CD14-positive monocyte (primary cell): ENCODE measurements around the gene HYAL1. TPM values are rescaled to one million over a fixed set of nuclear protein-coding genes. Genes with fewer than 3 reads are reported as not detected.

Source experiments
- DNase-seq, 3 donors: peaks; one replicate each; pipeline ENCODE4 v3.0.0-alpha.2; 2011 to 2022
- H2AFZ ChIP-seq: 2 replicates; pipeline ENCODE4 v1.6.0; 2012; ENCODE audit warnings: mild to moderate bottlenecking, low read depth, low read length, inconsistent platforms; ENCODE audit not compliant: insufficient read depth, poor library complexity, severe bottlenecking
- H3K27ac ChIP-seq, 2 donors: 1 replicate in 1 of 2; 2 replicates in 1 of 2; pipeline ENCODE4 v1.5.1; 2012 to 2013; ENCODE audit warnings: low read length in 2 of 2, control low read depth in 1 of 2, inconsistent platforms in 1 of 2, low read depth in 1 of 2, mild to moderate bottlenecking in 1 of 2
- H3K27me3 ChIP-seq, 2 donors: one replicate each; pipeline versions ENCODE4 v1.6.0 to v1.6.1; 2011 to 2013; ENCODE audit warnings: low read length in 2 of 2; ENCODE audit not compliant: control insufficient read depth in 2 of 2, insufficient read depth in 2 of 2
- H3K36me3 ChIP-seq, 2 donors: replicated peaks in 1 of 2; 1 replicate in 1 of 2; 2 replicates in 1 of 2; pipeline versions ENCODE4 v1.5.1 to v1.6.1; 2012 to 2013; ENCODE audit warnings: low read length in 2 of 2, control low read depth in 1 of 2, inconsistent platforms in 1 of 2, mild to moderate bottlenecking in 1 of 2; ENCODE audit not compliant: insufficient read depth in 2 of 2, control insufficient read depth in 1 of 2
- H3K4me1 ChIP-seq, 2 donors: 1 replicate in 1 of 2; 2 replicates in 1 of 2; pipeline versions ENCODE4 v1.5.1 to v1.6.1; 2012 to 2013; ENCODE audit warnings: low read length in 2 of 2, control low read depth in 1 of 2, inconsistent platforms in 1 of 2, mild to moderate bottlenecking in 1 of 2, moderate library complexity in 1 of 2; ENCODE audit not compliant: insufficient read depth in 2 of 2, control insufficient read depth in 1 of 2
- H3K4me2 ChIP-seq: replicated peaks from 2 replicates; pipeline ENCODE3; 2012; ENCODE audit warnings: low read length, moderate library complexity, mild to moderate bottlenecking; ENCODE audit not compliant: poor library complexity, severe bottlenecking; ENCODE audit errors: extremely low read depth
- H3K4me3 ChIP-seq, 3 experiments: fragments of 200-600 bp in 1 of 3; sonication (generic) in 1 of 3; replicated peaks in 1 of 3; 1 replicate in 2 of 3; 2 replicates in 1 of 3; pipeline ENCODE4 v1.5.1; 2011 to 2013; ENCODE audit warnings: low read length in 3 of 3, mild to moderate bottlenecking in 3 of 3, control low read depth in 2 of 3, low read depth in 2 of 3, inconsistent platforms in 1 of 3, moderate library complexity in 1 of 3
- H3K79me2 ChIP-seq: 2 replicates; pipeline ENCODE4 v1.6.0; 2012; ENCODE audit warnings: mild to moderate bottlenecking, control low read depth, inconsistent platforms, low read length, moderate library complexity; ENCODE audit not compliant: insufficient read depth
- H3K9ac ChIP-seq: 2 replicates; pipeline ENCODE4 v1.6.0; 2017; ENCODE audit warnings: low read length, mild to moderate bottlenecking; ENCODE audit not compliant: insufficient read depth, poor library complexity, severe bottlenecking
- H3K9me3 ChIP-seq, 2 donors: replicated peaks in 1 of 2; 1 replicate in 1 of 2; 2 replicates in 1 of 2; pipeline versions ENCODE4 v1.5.1 to v1.6.1; 2012 to 2013; ENCODE audit warnings: low read length in 2 of 2, control low read depth in 1 of 2; ENCODE audit not compliant: control insufficient read depth in 1 of 2, insufficient read depth in 1 of 2
- H4K20me1 ChIP-seq: 2 replicates; pipeline ENCODE4 v1.6.0; 2012; ENCODE audit warnings: mild to moderate bottlenecking, low read length, control low read depth, moderate library complexity; ENCODE audit not compliant: insufficient read depth
- H3K27ac Mint-ChIP-seq, 7 donors: one replicate each; pipeline ENCODE4 v1.8.0; 2020; ENCODE audit warnings: mild to moderate bottlenecking in 7 of 7, mixed read lengths in 7 of 7, moderate library complexity in 6 of 7, inconsistent platforms in 2 of 7
- H3K27me3 Mint-ChIP-seq, 3 donors: one replicate each; pipeline ENCODE4 v1.8.0; 2021 to 2022; ENCODE audit warnings: low read depth in 3 of 3, mild to moderate bottlenecking in 3 of 3, mixed read lengths in 3 of 3, moderate library complexity in 3 of 3, inconsistent platforms in 1 of 3
- H3K36me3 Mint-ChIP-seq, 2 donors: one replicate each; pipeline ENCODE4 v1.8.0; 2020; ENCODE audit warnings: mixed read lengths in 2 of 2, inconsistent platforms in 1 of 2, mild to moderate bottlenecking in 1 of 2
- H3K4me1 Mint-ChIP-seq: one replicate; pipeline ENCODE4 v1.8.0; 2020; ENCODE audit warnings: mild to moderate bottlenecking, mixed read lengths
- H3K4me3 Mint-ChIP-seq, 2 donors: one replicate each; pipeline ENCODE4 v1.8.0; 2020; ENCODE audit warnings: mild to moderate bottlenecking in 2 of 2, mixed read lengths in 2 of 2, moderate library complexity in 1 of 2
- H3K9me3 Mint-ChIP-seq, 7 donors: one replicate each; pipeline ENCODE4 v1.8.0; 2020 to 2022; ENCODE audit warnings: mixed read lengths in 7 of 7, mild to moderate bottlenecking in 6 of 7, moderate library complexity in 6 of 7, inconsistent platforms in 2 of 7
- WGBS: methylation state at CpG from one replicate; pipeline ENCODE4 v1.1.5; 2013; ENCODE audit warnings: missing lambda C conversion rate; ENCODE audit not compliant: insufficient coverage; 5-methylcytosine and 5-hydroxymethylcytosine counted together
- intact Hi-C, 2 donors: fragments of 100-400 bp; cut with micrococcal nuclease; formaldehyde crosslinking; loops; one replicate each; pipeline versions ENCODE4 v1.15.0 to v1.15.1; 2023
- polyA plus RNA-seq, 3 donors: library from polyadenylated mRNA; depleted of rRNA in 1 of 3; unstranded in 2 of 3; stranded (reverse) in 1 of 3; fragments of 300-500 nt in 2 of 3; fragments of >200 nt in 1 of 3; fragmentation: Illumina TruSeq in 2 of 3; gene quantifications; 1 replicate in 2 of 3; 2 replicates in 1 of 3; pipeline ENCODE4 v1.2.3, GENCODE V29; 2012 to 2021
- TF ChIP-seq, protein P1 (sequence below): fragments of 200-600 bp; IDR thresholded peaks from one replicate; pipeline ENCODE4 v1.8.0; 2022; ENCODE audit warnings: antibody characterized with exemption, mild to moderate bottlenecking

HYAL1 gene
- polyA plus RNA-seq, 3 donors = 0.57 TPM; not detected in 2

GRCh38 chr3:50336452-50337174 lies 33.2 kb upstream of the HYAL1 start:
- Histone ChIP-seq H3K27me3 (no peaks in the 10 kb centered on the region), H3K9ac (peak overlapping the region; percentile 94), H3K4me3 (peak overlapping the region; percentile 50 to 94 (median 50)), H3K9me3 (no peaks in the 10 kb centered on the region), H4K20me1 (peaks cover 56% of the 10 kb centered on the region), H3K4me2 (peak overlapping the region; percentile 95), H3K4me1 (peaks cover 64 to 69% of the 10 kb centered on the region in 2 donors), H3K27ac (peak overlapping the region; percentile 84 to 98), H3K36me3 (peaks cover 21 to 47% of the 10 kb centered on the region in 2 donors), H3K79me2 (peaks cover 97% of the 10 kb centered on the region), H2AFZ (peak overlapping the region; percentile 62)
- intact Hi-C loops = loop anchor here (5.0 kb wide), 1 partner anchor 39 kb away; the partner anchor contains the start of genes HYAL3 (in 2 of the 2) and NAA80 (in 2 of the 2)
- Mint-ChIP-seq H3K36me3 (peaks cover 28 to 52% of the 10 kb centered on the region in 2 donors), H3K4me3 (peak overlapping the region; percentile 79 to 96), H3K4me1 (peaks cover 55% of the 10 kb centered on the region), H3K27me3 (no peaks in the 10 kb centered on the region), H3K27ac (peak overlapping the region; percentile 90 to 99 (median 95)), H3K9me3 (no peaks in the 10 kb centered on the region)
- WGBS = 6% methylated on average over 31 of the region's 31 CpGs
- TF ChIP-seq, protein P1, sequence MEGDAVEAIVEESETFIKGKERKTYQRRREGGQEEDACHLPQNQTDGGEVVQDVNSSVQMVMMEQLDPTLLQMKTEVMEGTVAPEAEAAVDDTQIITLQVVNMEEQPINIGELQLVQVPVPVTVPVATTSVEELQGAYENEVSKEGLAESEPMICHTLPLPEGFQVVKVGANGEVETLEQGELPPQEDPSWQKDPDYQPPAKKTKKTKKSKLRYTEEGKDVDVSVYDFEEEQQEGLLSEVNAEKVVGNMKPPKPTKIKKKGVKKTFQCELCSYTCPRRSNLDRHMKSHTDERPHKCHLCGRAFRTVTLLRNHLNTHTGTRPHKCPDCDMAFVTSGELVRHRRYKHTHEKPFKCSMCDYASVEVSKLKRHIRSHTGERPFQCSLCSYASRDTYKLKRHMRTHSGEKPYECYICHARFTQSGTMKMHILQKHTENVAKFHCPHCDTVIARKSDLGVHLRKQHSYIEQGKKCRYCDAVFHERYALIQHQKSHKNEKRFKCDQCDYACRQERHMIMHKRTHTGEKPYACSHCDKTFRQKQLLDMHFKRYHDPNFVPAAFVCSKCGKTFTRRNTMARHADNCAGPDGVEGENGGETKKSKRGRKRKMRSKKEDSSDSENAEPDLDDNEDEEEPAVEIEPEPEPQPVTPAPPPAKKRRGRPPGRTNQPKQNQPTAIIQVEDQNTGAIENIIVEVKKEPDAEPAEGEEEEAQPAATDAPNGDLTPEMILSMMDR = no peak
- no peak for DNase-seq

GRCh38 chr3:50334339-50335075 lies 31.1 kb upstream of the HYAL1 start:
- H2AFZ ChIP-seq = no peak overlapping the region
- Mint-ChIP-seq H3K4me1 (peaks cover 41% of the 10 kb centered on the region), H3K27ac (peak overlapping the region; percentile 26 to 86 (median 80)), H3K27me3 (peaks cover 0 to under 1% (median 0%) of the 10 kb centered on the region in 3 donors), H3K4me3 (no peak overlapping the region), H3K9me3 (no peaks in the 10 kb centered on the region), H3K36me3 (peaks cover 50 to 73% of the 10 kb centered on the region in 2 donors)
- intact Hi-C loops = loop anchor here (5.0 kb wide), 1 partner anchor 37 kb away; the partner anchor contains the start of genes HYAL3 (in 2 of the 2) and NAA80 (in 2 of the 2)
- H3K4me2 ChIP-seq = no peak overlapping the region
- H3K9ac ChIP-seq = no peak overlapping the region
- H3K4me3 ChIP-seq = no peak overlapping the region
- DNase-seq = no peak
- 84% methylated on average over 4 of the region's 5 CpGs for WGBS
- peak overlapping the region; percentile 39 to 84 for H3K27ac ChIP-seq
- H3K9me3 ChIP-seq = no peaks in the 10 kb centered on the region
- no peaks in the 10 kb centered on the region for H3K27me3 ChIP-seq
- TF ChIP-seq, protein P1 = no peak
- H3K79me2 ChIP-seq = peaks cover 93% of the 10 kb centered on the region
- H4K20me1 ChIP-seq = peaks cover 78% of the 10 kb centered on the region
- H3K4me1 ChIP-seq = peaks cover 48% of the 10 kb centered on the region in 2 donors
- peaks cover 42 to 68% of the 10 kb centered on the region in 2 donors for H3K36me3 ChIP-seq
